GM19328 (cell line): ENCODE data around the gene ZBTB34.

Experiments
- ATAC-seq: cut with Tn5 transposase; IDR thresholded peaks from one replicate; pipeline ENCODE4 v1.9.1; 2021; ENCODE audit warnings: mild to moderate bottlenecking, moderate library complexity; ENCODE audit not compliant: unreplicated experiment

ZBTB34 gene

DNA sequence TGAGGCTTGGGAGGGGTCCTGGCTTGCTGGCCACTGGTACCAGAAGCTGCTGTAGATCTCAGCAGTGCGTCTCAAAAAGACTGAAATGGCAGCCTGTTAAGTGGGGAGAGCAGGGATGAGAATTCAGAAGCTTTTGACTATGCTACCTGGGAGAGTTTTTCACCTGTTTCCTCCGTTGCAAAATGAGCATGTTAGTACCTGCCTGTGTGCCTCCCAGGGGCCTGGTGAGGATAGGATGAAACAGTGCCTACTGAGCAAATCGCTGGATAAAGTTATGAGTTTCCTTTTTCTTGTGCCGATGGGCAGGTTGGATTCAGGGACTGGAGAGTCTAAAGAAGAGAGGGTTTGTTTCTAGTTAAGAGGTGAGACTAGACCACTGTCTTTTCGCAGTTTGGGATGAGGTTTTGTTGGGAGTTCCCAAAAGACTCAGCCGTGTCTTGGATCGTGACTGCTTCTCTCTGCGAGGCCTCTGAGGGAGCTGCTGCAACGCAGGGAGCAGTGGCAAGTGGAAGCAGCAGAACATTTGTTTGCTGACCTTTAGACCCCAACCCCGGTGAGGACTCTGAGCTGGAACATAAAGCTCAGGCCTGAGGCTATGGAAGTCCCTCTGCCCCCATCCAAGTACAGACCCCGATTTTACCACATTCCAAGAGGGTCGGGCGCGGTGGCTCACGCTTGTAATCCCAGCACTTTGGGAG, 55.6 kb downstream of the ZBTB34 start:
- ATAC-seq = no peak

- no peak for ATAC-seq
Measured at GRCh38 chr9:126916909-126917308, 56.5 kb downstream of the ZBTB34 start.

GRCh38 chr9:126919193-126919592, 58.8 kb downstream of the ZBTB34 start:
- no peak for ATAC-seq

DNA sequence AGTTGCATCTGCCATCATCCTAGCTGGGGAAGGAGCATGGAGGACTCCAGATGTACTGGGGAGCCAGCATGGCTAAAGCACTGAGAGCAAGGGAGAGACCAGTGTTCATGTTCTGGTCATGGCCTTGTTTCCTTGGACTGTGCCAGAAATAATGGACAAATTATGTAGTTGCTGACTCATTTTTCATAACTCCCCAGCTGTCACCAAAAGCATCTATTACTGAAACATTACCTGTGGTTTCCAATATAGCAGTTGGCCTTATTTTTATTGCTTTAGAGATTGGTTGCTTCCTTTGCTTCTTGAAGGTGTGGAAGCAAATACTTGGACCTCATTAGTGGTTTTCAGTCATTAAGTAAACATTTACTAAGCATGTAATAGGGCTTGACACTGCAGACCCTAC, 65.4 kb downstream of the ZBTB34 start:
- ATAC-seq = no peak

DNA sequence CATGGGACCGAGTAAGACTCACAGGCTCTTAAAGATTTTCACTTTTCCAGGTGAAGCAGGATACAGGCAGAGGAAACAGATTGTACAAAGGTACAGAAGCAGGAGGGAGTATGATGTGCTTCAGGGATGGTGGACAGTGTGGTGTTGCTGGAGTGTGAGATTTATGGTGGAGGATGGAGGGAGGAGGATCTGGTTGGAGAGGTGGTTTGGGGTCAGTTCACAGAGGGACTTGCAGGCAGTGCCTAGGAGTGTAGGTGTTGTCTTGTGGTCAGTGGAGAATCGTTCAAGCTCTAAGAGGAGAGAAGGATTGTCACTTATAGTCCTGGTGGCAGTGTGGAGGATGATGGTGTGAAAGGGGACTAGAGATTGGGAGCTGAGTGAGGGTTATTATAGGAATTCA, 65.9 kb downstream of the ZBTB34 start:
- ATAC-seq = no peak

DNA sequence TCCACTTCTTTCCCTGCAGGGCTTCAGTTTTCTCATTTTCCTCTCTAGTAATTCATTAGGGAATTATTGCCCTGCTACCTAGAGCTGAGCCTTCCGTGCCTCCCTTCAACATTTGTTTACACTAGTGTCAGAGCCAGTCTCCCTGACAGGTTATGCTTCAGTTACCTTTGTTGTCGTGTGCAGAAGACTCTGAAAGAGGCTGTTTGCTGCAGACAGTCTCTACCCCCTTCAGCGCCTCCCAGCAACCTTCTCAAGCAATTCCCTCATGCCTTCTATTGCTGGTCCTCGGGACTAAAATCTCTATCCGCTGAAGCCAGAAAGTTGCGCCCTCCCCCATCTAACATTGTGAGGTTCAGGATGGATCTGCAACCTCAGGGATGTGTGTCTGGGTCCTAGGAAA, 67.0 kb downstream of the ZBTB34 start:
- ATAC-seq = no peak

GRCh38 chr9:126932871-126933321, 72.5 kb downstream of the ZBTB34 start:
- no peak for ATAC-seq

DNA sequence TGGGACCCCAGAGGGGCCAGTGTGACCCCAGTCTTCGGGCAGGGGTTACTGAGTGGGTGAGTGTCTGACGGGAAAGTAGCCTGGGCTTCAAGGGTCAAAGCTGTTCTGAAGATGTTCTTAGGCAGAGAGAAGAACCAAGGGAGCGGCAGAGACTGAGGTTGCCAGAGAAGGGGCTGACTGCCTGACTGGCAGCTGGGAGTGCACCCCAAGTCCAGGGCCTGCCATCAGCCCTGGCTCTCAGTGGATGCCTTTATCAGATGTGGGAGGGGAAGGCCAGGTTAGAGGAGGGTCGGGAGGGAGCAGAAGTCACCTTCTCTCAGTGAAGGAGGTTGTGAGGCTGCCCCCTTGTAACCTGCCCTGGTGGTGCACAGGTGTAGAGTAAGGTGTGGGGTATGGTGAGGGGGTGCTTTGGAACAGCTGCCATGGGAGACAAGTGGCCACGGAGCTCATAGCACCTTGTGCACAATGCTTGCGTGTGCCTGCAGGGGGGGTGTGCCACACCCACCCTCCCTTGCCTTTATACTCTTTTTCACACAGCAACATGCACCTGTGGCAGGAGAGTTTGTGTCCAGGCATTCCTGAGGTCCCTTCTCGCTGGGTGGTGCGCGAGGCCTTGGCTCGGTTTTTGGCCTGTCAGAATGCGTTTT, 73.0 kb downstream of the ZBTB34 start:
- no peak for ATAC-seq

DNA sequence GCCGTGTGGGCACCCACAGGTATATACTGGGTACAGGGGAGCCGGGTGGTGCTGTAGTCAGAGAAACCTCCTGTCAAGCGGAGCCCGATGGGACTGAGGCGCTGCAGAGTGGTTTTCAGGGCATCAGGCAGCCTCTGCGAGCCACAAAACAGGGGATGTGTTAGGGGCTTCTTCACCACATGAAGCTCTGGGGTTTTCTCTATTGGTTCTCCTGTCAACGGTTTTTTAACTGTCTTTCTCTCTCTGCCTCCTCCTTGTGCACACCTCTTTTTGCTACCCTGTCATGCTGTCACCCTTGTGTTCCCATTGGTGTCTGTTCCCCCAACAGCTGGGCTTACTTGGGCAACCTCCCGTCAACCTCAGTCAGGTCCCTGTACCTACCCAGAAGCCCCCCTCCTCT, 74.0 kb downstream of the ZBTB34 start:
- ATAC-seq = no peak
